Measurements from ENCODE around the gene CDK8. TPM values are rescaled to one million over a fixed set of nuclear protein-coding genes. Genes with fewer than 3 reads are reported as not detected.

CDK8 gene
- total RNA-seq, 1 experiment from 2014 or later = 22.2 TPM

DNA sequence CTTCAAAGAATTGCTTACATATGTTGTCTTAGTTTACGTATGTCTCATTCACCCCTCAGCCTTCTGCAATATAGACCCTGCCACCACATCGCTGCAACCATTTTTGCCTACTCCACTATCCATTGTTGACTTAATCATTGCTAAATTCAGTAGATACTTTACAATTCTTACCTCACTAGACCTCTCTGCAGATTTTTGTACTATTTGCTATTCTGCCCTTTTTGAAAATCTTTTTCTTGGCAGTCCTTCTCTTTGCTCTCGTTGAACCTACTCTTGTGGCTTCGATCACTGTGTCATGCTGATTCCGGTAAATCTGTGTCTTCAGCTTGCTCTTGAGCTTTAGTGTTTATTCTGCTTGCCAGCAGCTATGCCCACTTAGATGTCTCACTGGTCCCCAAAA is 81.2 kb downstream of the CDK8 start:
- intact Hi-C loops (cut with micrococcal nuclease) = no loop called here
- Mint-ChIP-seq H3K9me3 (ENCODE audit: unreplicated experiment) (no peaks in the 10 kb centered on the region), H3K36me3 (ENCODE audit: insufficient read depth, unreplicated experiment) (peaks cover 15% of the 10 kb centered on the region), H3K4me3 (ENCODE audit: unreplicated experiment) (no peak overlapping the region), H3K27ac (ENCODE audit: low read depth, unreplicated experiment) (no peak overlapping the region), H3K27me3 (ENCODE audit: insufficient read depth, unreplicated experiment) (no peaks in the 10 kb centered on the region), H3K4me1 (ENCODE audit: insufficient read depth, unreplicated experiment) (peaks cover 12% of the 10 kb centered on the region)
- TF ChIP-seq, protein P1, sequence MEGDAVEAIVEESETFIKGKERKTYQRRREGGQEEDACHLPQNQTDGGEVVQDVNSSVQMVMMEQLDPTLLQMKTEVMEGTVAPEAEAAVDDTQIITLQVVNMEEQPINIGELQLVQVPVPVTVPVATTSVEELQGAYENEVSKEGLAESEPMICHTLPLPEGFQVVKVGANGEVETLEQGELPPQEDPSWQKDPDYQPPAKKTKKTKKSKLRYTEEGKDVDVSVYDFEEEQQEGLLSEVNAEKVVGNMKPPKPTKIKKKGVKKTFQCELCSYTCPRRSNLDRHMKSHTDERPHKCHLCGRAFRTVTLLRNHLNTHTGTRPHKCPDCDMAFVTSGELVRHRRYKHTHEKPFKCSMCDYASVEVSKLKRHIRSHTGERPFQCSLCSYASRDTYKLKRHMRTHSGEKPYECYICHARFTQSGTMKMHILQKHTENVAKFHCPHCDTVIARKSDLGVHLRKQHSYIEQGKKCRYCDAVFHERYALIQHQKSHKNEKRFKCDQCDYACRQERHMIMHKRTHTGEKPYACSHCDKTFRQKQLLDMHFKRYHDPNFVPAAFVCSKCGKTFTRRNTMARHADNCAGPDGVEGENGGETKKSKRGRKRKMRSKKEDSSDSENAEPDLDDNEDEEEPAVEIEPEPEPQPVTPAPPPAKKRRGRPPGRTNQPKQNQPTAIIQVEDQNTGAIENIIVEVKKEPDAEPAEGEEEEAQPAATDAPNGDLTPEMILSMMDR (IDR thresholded peaks at IDR 0.05; ENCODE audit: unreplicated experiment) = no peak
- CTCF ChIA-PET = no interaction called here
- no TSS peak for BruUV-seq (replicated peaks)
- POLR2A ChIA-PET = no interaction called here
- DNase-seq (ENCODE audit: unreplicated experiment) = no peak

GRCh38 chr13:26340807-26341206 is 86.9 kb downstream of the CDK8 start:
- Mint-ChIP-seq H3K27ac (ENCODE audit: low read depth, unreplicated experiment) (no peak overlapping the region), H3K9me3 (ENCODE audit: unreplicated experiment) (no peaks in the 10 kb centered on the region), H3K4me3 (ENCODE audit: unreplicated experiment) (no peak overlapping the region), H3K27me3 (ENCODE audit: insufficient read depth, unreplicated experiment) (no peaks in the 10 kb centered on the region), H3K4me1 (ENCODE audit: insufficient read depth, unreplicated experiment) (peaks cover 4% of the 10 kb centered on the region), H3K36me3 (ENCODE audit: insufficient read depth, unreplicated experiment) (peaks cover 4% of the 10 kb centered on the region)
- CTCF ChIA-PET = no interaction called here
- BruUV-seq (replicated peaks) = no TSS peak
- TF ChIP-seq, protein P1 (IDR thresholded peaks at IDR 0.05; ENCODE audit: unreplicated experiment) = no peak
- POLR2A ChIA-PET = no interaction called here
- no peak for DNase-seq (ENCODE audit: unreplicated experiment)
- intact Hi-C loops (cut with micrococcal nuclease) = no loop called here

DNA sequence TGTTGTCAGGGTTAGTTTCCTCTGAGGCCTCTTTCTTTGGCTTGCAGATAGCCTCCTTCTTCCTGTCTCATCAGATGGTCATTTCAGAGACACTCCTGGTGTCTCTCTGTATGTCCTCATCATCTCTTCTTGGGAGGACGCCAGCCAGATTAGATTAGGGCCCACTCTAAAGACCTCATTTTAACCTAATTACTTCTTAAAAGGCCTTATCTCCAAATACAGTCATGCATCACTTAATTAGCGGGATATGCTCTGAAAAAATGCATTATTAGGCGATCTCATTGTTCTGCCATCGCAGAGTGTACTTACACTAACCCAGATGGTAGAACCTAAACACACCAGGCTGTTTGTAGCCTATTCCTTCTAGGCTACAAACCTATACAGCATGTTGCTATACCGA is 89.0 kb downstream of the CDK8 start:
- POLR2A ChIA-PET = no interaction called here

GRCh38 chr13:26343816-26344215 is 89.9 kb downstream of the CDK8 start:
- intact Hi-C loops (cut with micrococcal nuclease) = no loop called here
- H3K4me1 Mint-ChIP-seq (ENCODE audit: insufficient read depth, unreplicated experiment) = no peaks in the 10 kb centered on the region
- TF ChIP-seq, protein P1 (IDR thresholded peaks at IDR 0.05; ENCODE audit: unreplicated experiment) = no peak
- H3K9me3 Mint-ChIP-seq (ENCODE audit: unreplicated experiment) = no peaks in the 10 kb centered on the region
- no TSS peak for BruUV-seq (replicated peaks)
- no peaks in the 10 kb centered on the region for H3K27me3 Mint-ChIP-seq (ENCODE audit: insufficient read depth, unreplicated experiment)
- peaks cover 5% of the 10 kb centered on the region for H3K36me3 Mint-ChIP-seq (ENCODE audit: insufficient read depth, unreplicated experiment)
- ChIA-PET POLR2A (no interaction called here), CTCF (no interaction called here)
- H3K4me3 Mint-ChIP-seq (ENCODE audit: unreplicated experiment) = no peak overlapping the region
- no peak overlapping the region for H3K27ac Mint-ChIP-seq (ENCODE audit: low read depth, unreplicated experiment)
- DNase-seq (ENCODE audit: unreplicated experiment) = no peak

More for the DNA sequence above, 89.0 kb downstream of the CDK8 start:
- no TSS peak for BruUV-seq (replicated peaks)
- TF ChIP-seq, protein P1 (IDR thresholded peaks at IDR 0.05; ENCODE audit: unreplicated experiment) = no peak
- Mint-ChIP-seq H3K36me3 (ENCODE audit: insufficient read depth, unreplicated experiment) (peaks cover 4% of the 10 kb centered on the region), H3K27me3 (ENCODE audit: insufficient read depth, unreplicated experiment) (no peaks in the 10 kb centered on the region), H3K27ac (ENCODE audit: low read depth, unreplicated experiment) (no peak overlapping the region), H3K9me3 (ENCODE audit: unreplicated experiment) (no peaks in the 10 kb centered on the region), H3K4me1 (ENCODE audit: insufficient read depth, unreplicated experiment) (no peaks in the 10 kb centered on the region), H3K4me3 (ENCODE audit: unreplicated experiment) (no peak overlapping the region)
- CTCF ChIA-PET = no interaction called here
- DNase-seq (ENCODE audit: unreplicated experiment) = no peak
- intact Hi-C loops (cut with micrococcal nuclease) = no loop called here

All from MCF 10A (cell line).